IPS-NIHi7 (cell line): ENCODE measurements around the gene ITGB1BP1.

Experiments used
- DNase-seq: peaks from one replicate; pipeline ENCODE4 v3.0.0; 2012; ENCODE audit warnings: mixed read lengths; ENCODE audit errors: extremely low spot score

ITGB1BP1 gene

DNA sequence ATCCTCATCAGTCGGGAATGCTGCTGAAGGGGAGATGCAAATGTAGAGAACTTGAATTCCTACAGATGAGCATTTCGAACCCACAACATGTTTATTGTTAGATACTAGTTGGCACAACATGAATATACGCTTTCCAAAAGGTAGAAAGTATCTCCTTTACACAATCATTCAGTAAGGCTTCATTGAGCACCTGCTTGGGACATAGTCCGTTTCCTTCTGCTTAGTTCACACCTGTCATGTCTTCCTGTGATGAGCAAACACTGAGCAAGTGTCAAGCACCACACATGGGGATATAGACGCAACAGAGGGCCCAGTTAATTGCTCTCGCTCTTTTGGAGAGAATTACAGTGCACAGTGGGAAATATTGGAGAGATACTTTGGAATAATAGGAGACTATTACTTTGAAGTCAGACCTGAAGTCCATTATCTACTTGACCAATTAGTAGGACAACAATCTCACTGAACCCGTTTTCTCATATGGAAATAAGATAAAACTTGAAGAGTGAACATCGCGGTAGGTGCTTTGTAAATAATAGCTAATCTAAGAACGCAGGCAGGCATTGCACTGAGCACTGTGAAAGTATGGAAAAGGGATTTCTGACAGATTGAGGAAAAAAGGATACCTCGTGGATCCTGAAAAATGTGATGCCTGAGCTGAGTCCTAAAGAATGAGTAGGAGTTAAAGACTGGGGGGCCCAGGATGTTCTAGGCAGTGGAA lies 1.3 kb upstream of the ITGB1BP1 start:
- no peak for DNase-seq

DNA sequence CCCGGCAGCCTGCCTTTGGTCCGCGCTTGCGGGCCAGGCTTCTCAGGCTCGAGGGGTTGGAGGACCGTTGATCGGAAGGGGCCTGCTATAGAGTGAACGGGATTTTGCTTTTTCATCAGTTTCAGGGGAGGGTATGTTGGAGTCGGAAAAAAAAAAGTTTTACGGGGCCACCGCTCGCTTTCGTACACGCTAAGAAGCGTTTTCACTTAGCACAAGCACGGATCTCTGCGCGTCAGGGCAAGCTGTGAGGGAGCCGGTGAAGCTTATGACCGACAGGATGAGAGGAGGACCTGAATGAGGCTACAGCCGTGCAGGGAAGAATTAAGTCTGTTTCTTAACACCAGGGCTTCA lies 569 bp upstream of the ITGB1BP1 start:
- DNase-seq, result no peak

- peak; percentile 54 for DNase-seq
Measured at GRCh38 chr2:9422321-9423099, 818 bp downstream of the ITGB1BP1 start.

DNA sequence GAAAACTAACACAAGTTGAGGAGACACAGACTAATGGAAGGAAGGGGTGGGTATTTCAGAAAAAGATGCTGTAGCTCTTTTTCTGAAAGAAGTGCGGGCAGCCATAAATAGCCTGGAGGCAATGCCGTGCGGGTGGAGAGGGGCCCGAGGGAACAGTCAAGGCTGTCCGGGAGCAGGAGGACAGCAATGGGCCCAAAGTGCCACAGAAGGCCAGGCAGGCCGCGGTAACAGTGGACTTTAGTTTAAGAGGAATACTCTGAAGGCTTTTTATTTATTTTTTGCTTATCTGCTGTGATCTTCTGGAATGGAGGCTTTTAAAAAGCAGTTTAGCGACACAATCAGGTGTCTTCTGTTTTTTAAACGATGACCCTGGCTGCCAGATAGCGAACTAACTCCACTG lies 2.8 kb downstream of the ITGB1BP1 start:
- no peak for DNase-seq

DNA sequence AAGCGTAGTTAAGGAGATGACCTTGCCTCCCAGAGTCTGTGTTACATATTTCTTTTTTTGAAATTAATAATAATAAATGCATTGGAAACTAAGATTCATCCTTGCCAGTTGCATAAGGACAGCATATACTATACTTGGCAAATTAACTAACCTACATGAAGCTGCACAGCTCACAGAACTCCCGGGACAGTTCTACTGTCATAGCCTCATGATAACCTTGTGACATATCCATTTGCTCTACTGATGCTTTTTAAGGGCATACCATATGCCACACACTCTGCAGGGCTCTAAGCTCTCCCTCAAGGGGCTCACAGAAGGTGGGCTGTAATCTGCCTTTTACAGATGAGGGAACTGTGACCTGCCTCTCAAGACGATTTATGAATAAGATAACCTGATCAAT lies 3.8 kb downstream of the ITGB1BP1 start:
- no peak for DNase-seq

- no peak for DNase-seq
Measured at GRCh38 chr2:9418746-9419145, 4.6 kb downstream of the ITGB1BP1 start.

DNA sequence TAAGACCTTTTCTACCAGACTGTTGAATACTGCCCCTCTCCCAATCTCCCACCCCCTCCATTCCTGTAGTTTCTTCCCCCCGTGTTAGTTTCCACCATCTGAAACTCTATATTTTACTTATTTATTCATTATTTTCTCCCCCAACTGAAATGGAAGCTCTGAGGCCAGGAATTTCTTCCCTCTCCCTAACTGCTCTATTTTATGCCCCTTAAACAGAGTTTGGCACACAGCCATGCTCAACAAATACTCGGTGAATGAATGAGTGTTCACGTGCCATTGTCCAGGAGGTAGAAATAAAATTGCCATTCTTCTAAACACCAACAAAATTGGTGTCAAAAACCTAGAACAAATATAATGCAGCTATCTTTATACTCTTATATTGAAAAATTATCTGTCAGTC lies 5.6 kb downstream of the ITGB1BP1 start:
- DNase-seq, result no peak

- peak; percentile 38 for DNase-seq
Measured at GRCh38 chr2:9416962-9417316, 6.4 kb downstream of the ITGB1BP1 start.

GRCh38 chr2:9416267-9416961 lies 6.9 kb downstream of the ITGB1BP1 start:
- DNase-seq, result no peak

- DNase-seq, result no peak
Measured at GRCh38 chr2:9415516-9416169, 7.7 kb downstream of the ITGB1BP1 start.

GRCh38 chr2:9412781-9413180 lies 10.5 kb downstream of the ITGB1BP1 start:
- DNase-seq, result no peak

DNA sequence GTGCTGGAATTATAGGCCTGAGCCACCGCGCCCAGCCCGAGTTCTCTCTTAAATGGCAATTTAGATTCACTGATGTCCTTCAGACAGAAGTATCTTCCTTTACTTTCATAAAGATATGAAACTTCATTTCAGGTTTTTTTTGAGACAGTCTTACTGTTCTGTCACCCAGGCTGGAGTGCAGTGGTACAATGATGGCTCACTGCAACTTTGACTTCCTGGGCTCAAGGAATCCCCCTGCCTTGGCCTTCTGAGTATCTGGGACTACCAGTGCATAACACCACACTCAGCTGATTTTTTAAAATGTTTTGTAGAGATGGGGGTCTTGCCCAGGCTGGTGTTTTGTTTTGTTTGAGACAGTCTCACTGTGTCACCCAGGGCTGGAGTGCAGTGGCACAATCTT lies 13.2 kb downstream of the ITGB1BP1 start:
- no peak for DNase-seq

DNA sequence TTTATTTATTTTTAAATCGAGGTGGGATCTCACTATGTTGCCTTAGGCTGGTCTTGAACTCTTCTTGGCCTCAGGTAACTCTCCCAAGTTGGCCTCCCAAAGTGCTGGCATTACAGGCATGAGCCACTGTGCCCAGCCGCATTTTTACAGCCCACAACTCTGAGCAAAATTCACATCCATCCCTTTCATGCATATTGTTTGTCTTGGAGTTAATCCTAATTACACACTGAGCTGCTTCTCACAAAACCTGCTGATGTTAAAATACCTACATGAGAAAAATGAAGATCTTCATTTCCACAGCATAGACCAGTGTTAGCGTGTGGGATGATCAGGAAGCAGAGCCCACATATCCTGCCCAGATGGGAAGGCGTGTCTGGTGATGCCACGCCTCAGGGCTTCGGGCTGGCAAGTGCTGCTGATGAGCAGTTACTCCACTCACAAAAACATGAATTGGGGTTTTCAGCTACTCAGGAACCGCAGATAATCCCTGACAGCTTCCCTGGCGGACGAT lies 14.6 kb downstream of the ITGB1BP1 start:
- no peak for DNase-seq

GRCh38 chr2:9407363-9407811 lies 15.9 kb downstream of the ITGB1BP1 start:
- no peak for DNase-seq

- DNase-seq, result no peak
Measured at GRCh38 chr2:9406529-9407362, 16.6 kb downstream of the ITGB1BP1 start.

DNA sequence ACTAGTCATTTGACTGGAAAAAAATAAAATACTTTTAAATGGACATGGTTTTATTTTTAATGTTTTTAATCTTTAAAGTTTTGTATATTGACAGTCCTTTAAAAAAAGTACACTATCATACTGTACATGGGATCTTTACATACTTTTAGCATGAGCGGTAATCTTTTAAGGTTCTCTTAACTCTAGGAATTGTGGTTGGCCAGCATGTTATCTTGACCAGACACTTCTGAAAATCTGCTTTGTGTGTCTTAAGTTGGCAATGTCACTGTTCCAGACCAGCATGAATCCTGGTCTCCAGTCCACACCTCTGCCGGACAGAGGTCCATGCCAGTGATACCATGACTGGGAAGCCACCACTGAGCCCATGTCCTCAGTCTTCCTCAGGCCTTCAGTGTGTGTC lies 17.7 kb downstream of the ITGB1BP1 start:
- no peak for DNase-seq

DNA sequence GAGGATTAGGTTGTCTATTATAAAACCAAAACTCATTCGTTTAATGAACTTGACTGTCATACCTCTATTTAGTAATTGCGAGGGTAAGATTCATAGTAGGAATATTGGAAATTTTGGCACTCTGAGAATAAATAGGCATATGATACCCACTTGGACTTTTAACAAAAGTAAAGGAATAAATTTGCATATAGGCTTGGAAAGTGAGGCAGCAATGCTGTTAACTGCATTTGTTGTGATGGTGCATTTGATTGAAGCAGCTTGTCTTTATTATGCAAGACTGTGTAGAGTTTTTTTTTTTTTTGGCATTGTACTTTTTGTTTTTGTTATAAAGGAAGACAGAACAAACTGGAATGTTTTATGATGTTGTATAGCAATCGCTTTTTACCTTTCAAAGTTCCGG lies 18.9 kb downstream of the ITGB1BP1 start:
- no peak for DNase-seq

- DNase-seq, result no peak
Measured at GRCh38 chr2:9403924-9404323, 19.4 kb downstream of the ITGB1BP1 start.

- no peak for DNase-seq
Measured at GRCh38 chr2:9401646-9402371, 21.5 kb downstream of the ITGB1BP1 start.

DNA sequence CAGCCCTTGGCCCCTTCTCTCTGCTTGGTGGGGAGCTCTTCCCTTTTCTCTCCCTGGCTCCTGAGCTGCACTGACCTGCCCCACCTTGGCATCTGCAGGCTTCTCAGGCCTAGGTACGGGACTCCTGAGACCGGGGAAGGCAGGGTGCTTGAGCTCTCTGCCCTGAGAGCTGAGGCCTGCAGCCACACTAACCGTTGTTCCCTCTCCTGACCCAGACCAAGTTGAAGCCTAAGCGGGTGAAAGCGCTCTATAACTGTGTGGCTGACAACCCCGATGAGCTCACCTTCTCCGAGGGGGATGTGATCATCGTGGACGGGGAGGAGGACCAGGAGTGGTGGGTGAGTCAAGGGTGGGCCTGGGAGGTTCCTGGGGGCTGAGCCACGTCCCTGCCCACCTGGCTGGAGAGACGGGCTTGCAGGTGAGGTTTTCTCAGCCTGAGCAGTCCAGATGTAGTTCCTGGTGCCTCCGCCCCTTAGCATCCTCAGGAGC lies 22.2 kb downstream of the ITGB1BP1 start:
- no peak for DNase-seq
